A673 (cell line): ENCODE measurements around the gene ZBTB20. TPM values are rescaled to one million over a fixed set of nuclear protein-coding genes. Genes with fewer than 3 reads are reported as not detected.

Experiments
- BruUV-seq: library from RNA; stranded (reverse); fragments of 400-500 nt; replicated peaks from 2 replicates; lab custom pipeline; 2021; lab: Mats Ljungman, UMichigan
- CTCF ChIA-PET: fragments of 300-600 bp; sonication (Branson Sonifier 250); formaldehyde crosslinking; loops from one replicate; lab custom pipeline; 2022; ENCODE audit warnings: antibody characterized with exemption; lab: Charles Lee
- POLR2A ChIA-PET: fragments of 300-600 bp; sonication (Branson Sonifier 250); formaldehyde crosslinking; loops from one replicate; lab custom pipeline; 2022; ENCODE audit warnings: antibody characterized with exemption; ENCODE audit not compliant: low non-redundant PET; lab: Charles Lee
- DNase-seq: peaks from one replicate; pipeline ENCODE4 v3.0.0-alpha.2; 2015; ENCODE audit warnings: low spot score
- H3K27ac ChIP-seq: fragments of 200-600 bp; sonication (generic); 2 replicates; pipeline ENCODE4 v1.5.1; 2016; ENCODE audit warnings: mixed run types, low read depth, mild to moderate bottlenecking, mixed read lengths, antibody characterized with exemption, low read length; ENCODE audit not compliant: poor library complexity, severe bottlenecking
- H3K27me3 ChIP-seq: fragments of 200-600 bp; sonication (generic); replicated peaks from 2 replicates; pipeline ENCODE4 v1.6.1; 2017; ENCODE audit warnings: mixed run types, low read depth, mild to moderate bottlenecking, mixed read lengths, antibody characterized with exemption, low read length; ENCODE audit not compliant: insufficient read depth, poor library complexity
- H3K36me3 ChIP-seq: fragments of 200-600 bp; sonication (generic); 2 replicates; pipeline ENCODE4 v1.6.1; 2016; ENCODE audit warnings: mixed run types, mild to moderate bottlenecking, mixed read lengths, antibody characterized with exemption, low read length; ENCODE audit not compliant: insufficient read depth, poor library complexity, severe bottlenecking
- H3K4me1 ChIP-seq: fragments of 200-600 bp; sonication (generic); 2 replicates; pipeline ENCODE4 v1.6.1; 2017; ENCODE audit warnings: mixed run types, mild to moderate bottlenecking, mixed read lengths, antibody characterized with exemption, low read length; ENCODE audit not compliant: insufficient read depth, poor library complexity, severe bottlenecking
- H3K4me3 ChIP-seq: fragments of 200-600 bp; sonication (generic); 2 replicates; pipeline ENCODE4 v1.5.1; 2016; ENCODE audit warnings: low read depth, mixed run types, mild to moderate bottlenecking, mixed read lengths, low read length; ENCODE audit not compliant: poor library complexity, severe bottlenecking
- H3K9me3 ChIP-seq: fragments of 200-600 bp; sonication (generic); 2 replicates; pipeline ENCODE4 v1.6.1; 2016; ENCODE audit warnings: mixed run types, low read depth, mild to moderate bottlenecking, mixed read lengths, antibody characterized with exemption, low read length; ENCODE audit not compliant: poor library complexity, severe bottlenecking
- CTCF ChIP-seq: fragments of 300-800, 200-600 bp; sonication (generic); conservative IDR thresholded peaks from 2 replicates; pipeline ENCODE4 v1.5.1; 2017; ENCODE audit warnings: low read depth, mild to moderate bottlenecking, antibody characterized with exemption, low read length, moderate library complexity, mixed read lengths
- EZH2 ChIP-seq: fragments of 200-600 bp; sonication (generic); IDR thresholded peaks from 2 replicates; pipeline ENCODE4 v1.6.1; 2017; ENCODE audit warnings: borderline replicate concordance, low read depth, mild to moderate bottlenecking, mixed read lengths, antibody characterized with exemption, low read length; ENCODE audit not compliant: poor library complexity, severe bottlenecking
- intact Hi-C: fragments of 100-400 bp; cut with micrococcal nuclease; formaldehyde crosslinking; loops from one replicate; pipeline ENCODE4 v1.10.0; 2022; ENCODE audit not compliant: unreplicated experiment
- total RNA-seq: library from RNA; stranded (reverse); gene quantifications from 2 replicates; pipeline ENCODE4 v1.2.3, GENCODE V29; 2021

ZBTB20 gene
- total RNA-seq, 1 experiment from 2014 or later: 13.5 TPM

GRCh38 chr3:114994554-114995341, 152.3 kb downstream of the ZBTB20 start:
- POLR2A ChIA-PET: no interaction called here
- Histone ChIP-seq H3K27ac (no peak overlapping the region), H3K27me3 (no peaks in the 10 kb centered on the region), H3K36me3 (no peaks in the 10 kb centered on the region), H3K4me1 (no peaks in the 10 kb centered on the region), H3K9me3 (no peaks in the 10 kb centered on the region), H3K4me3 (no peak overlapping the region)
- CTCF ChIA-PET: interaction anchor here (0.6 kb wide), 1 partner anchor 1423 kb away, joined by 3 read pairs; no protein-coding TSS in a partner anchor
- no peak for DNase-seq
- TF ChIP-seq EZH2 (no peak), CTCF (no peak)
- intact Hi-C loops: no loop called here
- BruUV-seq: no TSS peak

GRCh38 chr3:114985776-114986175, 161.3 kb downstream of the ZBTB20 start:
- H3K36me3 ChIP-seq: no peaks in the 10 kb centered on the region
- H3K27ac ChIP-seq: no peak overlapping the region
- H3K9me3 ChIP-seq: no peaks in the 10 kb centered on the region
- no peak for DNase-seq
- H3K4me1 ChIP-seq: no peaks in the 10 kb centered on the region
- intact Hi-C loops: no loop called here
- POLR2A ChIA-PET: no interaction called here
- CTCF ChIA-PET: no interaction called here
- BruUV-seq: no TSS peak
- no peak overlapping the region for H3K4me3 ChIP-seq
- no peaks in the 10 kb centered on the region for H3K27me3 ChIP-seq
- TF ChIP-seq EZH2 (no peak), CTCF (no peak)

- Histone ChIP-seq H3K4me1 (no peaks in the 10 kb centered on the region), H3K27ac (no peak overlapping the region), H3K4me3 (no peak overlapping the region), H3K9me3 (no peaks in the 10 kb centered on the region), H3K36me3 (no peaks in the 10 kb centered on the region), H3K27me3 (no peaks in the 10 kb centered on the region)
- ChIA-PET CTCF (no interaction called here), POLR2A (no interaction called here)
- no peak for DNase-seq
- intact Hi-C loops: no loop called here
- no peak for TF ChIP-seq CTCF
- no peak for TF ChIP-seq EZH2
- BruUV-seq: no TSS peak
Measured at GRCh38 chr3:114983248-114983647, 163.8 kb downstream of the ZBTB20 start.
